Measurements from ENCODE around the gene MTUS2. TPM values are rescaled to one million over a fixed set of nuclear protein-coding genes. Genes with fewer than 3 reads are reported as not detected.

MTUS2 gene
- polyA plus RNA-seq, 6 donors from 2014 or later: 0.06 TPM; not detected in 5

Other genes with a start within 250 kb of the MTUS2 start
- gene POMP, start 161.2 kb upstream of the MTUS2 start, polyA plus RNA-seq (ENCODE audit: low read depth in 6 of 6): 100 to 1,000 TPM; 118 to 165 (median 136) TPM
- gene SLC46A3, start 101.4 kb upstream of the MTUS2 start, polyA plus RNA-seq (ENCODE audit: low read depth in 6 of 6): 10 to 100 TPM; 31.4 to 44.5 (median 32.5) TPM

Measured in naive B cell (primary cell).